Thyroid gland (tissue), 4 donors: ENCODE data around the gene EPDR1. TPM values are rescaled to one million over a fixed set of nuclear protein-coding genes. Genes with fewer than 3 reads are reported as not detected.

Experiments used
- DNase-seq, 2 donors: peaks; one replicate each; pipeline ENCODE4 v3.0.0-alpha.2; 2019
- H3K27ac ChIP-seq, 3 donors: fragments of 200-600 bp; sonication (generic); 1 replicate in 2 of 3; 2 replicates in 1 of 3; pipeline ENCODE4 v1.5.1; 2016 to 2019; ENCODE audit warnings: mild to moderate bottlenecking in 1 of 3, moderate library complexity in 1 of 3
- H3K27me3 ChIP-seq: fragments of 200-600 bp; sonication (generic); one replicate; pipeline ENCODE4 v1.5.1; 2019
- H3K36me3 ChIP-seq, 2 donors: fragments of 200-600 bp; sonication (generic); one replicate each; pipeline ENCODE4 v1.5.1; 2016 to 2019
- H3K4me1 ChIP-seq, 2 donors: fragments of 200-600 bp; sonication (generic); one replicate each; pipeline ENCODE4 v1.5.1; 2017 to 2019
- H3K4me3 ChIP-seq, 3 donors: fragments of 200-600 bp; sonication (generic); replicated peaks in 1 of 3; 1 replicate in 2 of 3; 2 replicates in 1 of 3; pipeline ENCODE4 v1.5.1; 2016; ENCODE audit warnings: mild to moderate bottlenecking in 1 of 3
- H3K9me3 ChIP-seq: fragments of 200-600 bp; sonication (generic); one replicate; pipeline ENCODE4 v1.5.1; 2017
- POLR2A ChIP-seq, 2 donors: fragments of 450-650 bp; IDR thresholded peaks; one replicate each; pipeline ENCODE4 v1.6.1; 2017; ENCODE audit warnings: antibody characterized with exemption in 2 of 2, mild to moderate bottlenecking in 2 of 2, moderate library complexity in 1 of 2
- WGBS, 2 donors: methylation state at CpG; one replicate each; pipeline ENCODE4 v1.1.5; 2017; 5-methylcytosine and 5-hydroxymethylcytosine counted together
- intact Hi-C: fragments of 100-400 bp; cut with DNase I; formaldehyde crosslinking; loops from one replicate; pipeline ENCODE4 v1.15.1; 2023
- total RNA-seq, 4 donors: library from RNA; depleted of rRNA; stranded (reverse); fragments of >200 nt; gene quantifications; one replicate each; pipeline ENCODE4 v1.2.3, GENCODE V29; 2016
- TF ChIP-seq, protein P1 (sequence below), 6 experiments: fragments of 200-600 bp in 3 of 6; fragments of 450-650 bp in 3 of 6; sonication (generic) in 3 of 6; IDR thresholded peaks; one replicate each; pipeline ENCODE4 v1.5.1; 2016 to 2019; ENCODE audit warnings: antibody characterized with exemption in 6 of 6, mild to moderate bottlenecking in 2 of 6, inconsistent platforms in 1 of 6, moderate library complexity in 1 of 6

EPDR1 gene
- total RNA-seq, 4 donors from 2014 or later, result 66.9 to 105 (median 77.3) TPM

DNA sequence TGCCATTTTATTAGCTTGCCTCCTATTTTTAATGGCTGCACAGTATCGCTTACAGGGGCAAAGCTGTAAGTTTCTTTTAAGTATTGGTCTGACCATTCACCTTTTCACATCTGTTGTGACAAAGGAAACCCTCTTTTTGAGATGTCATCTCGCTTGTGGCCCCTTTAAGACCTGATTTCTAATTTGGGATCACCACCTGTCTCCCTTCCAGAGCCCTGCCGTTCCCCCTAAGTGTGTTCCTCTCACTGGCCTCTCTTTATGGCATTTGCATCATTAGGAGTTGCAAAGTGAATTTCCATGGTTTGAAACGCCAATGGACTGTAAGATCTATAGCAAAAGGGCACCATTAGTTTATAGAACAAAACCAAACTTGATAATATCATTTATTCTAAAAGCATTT is 1.4 kb downstream of the EPDR1 start:
- Histone ChIP-seq H3K9me3 (no peaks in the 10 kb centered on the region), H3K4me3 (peak overlapping the region in 1 of 3 donors; percentile 64), H3K4me1 (peaks cover 26 to 28% of the 10 kb centered on the region in 2 donors), H3K27me3 (no peaks in the 10 kb centered on the region), H3K36me3 (no peaks in the 10 kb centered on the region), H3K27ac (peak overlapping the region in 1 of 3 donors; percentile 98)
- intact Hi-C loops, result no loop called here
- DNase-seq, result no peak
- WGBS, 2 donors, result 89 to 90% methylated on average over 4 of the region's 4 CpGs
- no peak for TF ChIP-seq POLR2A (IDR thresholded peaks at IDR 0.05)
- TF ChIP-seq, protein P1, sequence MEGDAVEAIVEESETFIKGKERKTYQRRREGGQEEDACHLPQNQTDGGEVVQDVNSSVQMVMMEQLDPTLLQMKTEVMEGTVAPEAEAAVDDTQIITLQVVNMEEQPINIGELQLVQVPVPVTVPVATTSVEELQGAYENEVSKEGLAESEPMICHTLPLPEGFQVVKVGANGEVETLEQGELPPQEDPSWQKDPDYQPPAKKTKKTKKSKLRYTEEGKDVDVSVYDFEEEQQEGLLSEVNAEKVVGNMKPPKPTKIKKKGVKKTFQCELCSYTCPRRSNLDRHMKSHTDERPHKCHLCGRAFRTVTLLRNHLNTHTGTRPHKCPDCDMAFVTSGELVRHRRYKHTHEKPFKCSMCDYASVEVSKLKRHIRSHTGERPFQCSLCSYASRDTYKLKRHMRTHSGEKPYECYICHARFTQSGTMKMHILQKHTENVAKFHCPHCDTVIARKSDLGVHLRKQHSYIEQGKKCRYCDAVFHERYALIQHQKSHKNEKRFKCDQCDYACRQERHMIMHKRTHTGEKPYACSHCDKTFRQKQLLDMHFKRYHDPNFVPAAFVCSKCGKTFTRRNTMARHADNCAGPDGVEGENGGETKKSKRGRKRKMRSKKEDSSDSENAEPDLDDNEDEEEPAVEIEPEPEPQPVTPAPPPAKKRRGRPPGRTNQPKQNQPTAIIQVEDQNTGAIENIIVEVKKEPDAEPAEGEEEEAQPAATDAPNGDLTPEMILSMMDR (IDR thresholded peaks at IDR 0.05), result no peak

DNA sequence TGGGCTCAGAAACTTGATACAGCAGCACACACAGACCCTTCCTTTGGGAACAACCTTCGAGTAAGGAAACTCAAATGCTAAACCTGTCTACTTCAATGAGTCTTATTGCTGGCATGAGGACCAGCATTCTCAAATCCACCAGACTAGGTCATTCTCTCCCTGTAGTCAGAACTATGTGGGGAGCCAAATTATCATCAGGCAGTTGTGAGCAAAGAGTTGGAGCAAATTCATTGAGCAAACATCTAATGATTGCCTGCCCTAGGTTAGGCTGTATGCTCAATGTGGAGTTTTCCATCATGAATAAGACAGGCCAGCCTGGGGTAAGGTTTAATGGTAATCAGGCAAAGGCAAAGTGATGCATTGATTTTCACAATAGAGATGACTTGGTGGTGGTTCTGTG is 3.6 kb downstream of the EPDR1 start:
- TF ChIP-seq POLR2A (IDR thresholded peaks at IDR 0.05), result no peak
- TF ChIP-seq, protein P1 (IDR thresholded peaks at IDR 0.05), result no peak
- WGBS, 2 donors, result 83 to 85% methylated on average over 1 of the region's 1 CpG

DNA sequence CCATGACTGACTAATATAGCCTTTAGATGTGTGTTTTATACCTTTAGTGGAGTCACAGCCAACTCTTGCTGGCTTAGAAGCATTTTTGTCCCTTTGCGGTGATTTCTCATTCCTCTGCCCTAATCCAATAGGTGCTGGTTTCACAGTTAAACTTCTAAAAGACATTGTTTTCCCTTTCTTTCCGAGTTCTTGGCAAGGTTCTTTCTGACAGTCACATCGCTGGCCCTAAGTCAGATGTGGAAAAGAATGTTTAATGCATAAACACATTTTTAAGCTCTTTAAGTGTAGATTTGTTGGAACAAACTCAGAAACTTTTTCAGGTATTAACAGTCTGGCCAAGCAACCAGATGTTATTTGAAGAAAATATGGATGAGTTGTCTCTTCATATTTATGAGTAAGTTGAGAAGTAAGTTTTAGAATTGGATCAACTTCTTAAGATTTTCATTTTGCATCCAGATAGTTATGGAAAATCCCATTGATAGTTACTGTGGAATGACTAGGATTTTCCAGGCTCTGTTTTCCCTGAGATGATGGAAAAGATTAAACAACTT is 4.1 kb downstream of the EPDR1 start:
- H3K9me3 ChIP-seq, result no peaks in the 10 kb centered on the region
- H3K36me3 ChIP-seq, result no peaks in the 10 kb centered on the region
- WGBS, 2 donors, result 65 to 82% methylated on average over 3 of the region's 3 CpGs
- peaks cover 47 to 50% of the 10 kb centered on the region in 2 donors for H3K4me1 ChIP-seq
- H3K27ac ChIP-seq, result peak overlapping the region in 2 of 3 donors; percentile 8 to 41
- H3K27me3 ChIP-seq, result no peaks in the 10 kb centered on the region
- TF ChIP-seq POLR2A (IDR thresholded peaks at IDR 0.05), result no peak
- intact Hi-C loops, result no loop called here
- no peak overlapping the region for H3K4me3 ChIP-seq
- DNase-seq, result no peak

More for the DNA sequence above, 3.6 kb downstream of the EPDR1 start:
- Histone ChIP-seq H3K9me3 (no peaks in the 10 kb centered on the region), H3K4me1 (peaks cover 42 to 45% of the 10 kb centered on the region in 2 donors), H3K4me3 (no peak overlapping the region), H3K27ac (peak overlapping the region in 2 of 3 donors; percentile 8 to 41), H3K36me3 (no peaks in the 10 kb centered on the region), H3K27me3 (no peaks in the 10 kb centered on the region)
- intact Hi-C loops, result no loop called here
- no peak for DNase-seq

DNA sequence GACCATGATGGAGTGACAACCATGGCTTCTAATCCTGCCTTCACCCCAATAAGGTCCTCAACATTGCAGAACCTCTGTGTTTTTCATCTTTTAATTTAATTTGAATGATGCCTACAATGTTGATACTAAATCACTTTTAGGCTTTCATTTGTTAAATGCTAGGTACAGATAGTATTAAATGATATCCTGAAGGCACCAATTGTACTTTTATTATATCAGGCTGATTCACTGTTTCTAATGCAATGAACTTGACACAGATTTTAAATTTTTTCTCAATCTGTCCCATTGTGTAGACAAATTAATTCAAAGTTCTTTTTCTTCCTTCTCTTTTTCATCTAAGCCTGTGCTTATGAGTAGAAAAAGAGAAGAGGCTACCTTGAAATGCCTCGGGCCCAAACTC is 5.2 kb downstream of the EPDR1 start:
- Histone ChIP-seq H3K4me1 (peaks cover 53 to 55% of the 10 kb centered on the region in 2 donors), H3K27ac (no peak overlapping the region), H3K4me3 (no peak overlapping the region), H3K36me3 (no peaks in the 10 kb centered on the region), H3K27me3 (no peaks in the 10 kb centered on the region), H3K9me3 (no peaks in the 10 kb centered on the region)
- TF ChIP-seq, protein P1 (IDR thresholded peaks at IDR 0.05), result no peak
- no peak for TF ChIP-seq POLR2A (IDR thresholded peaks at IDR 0.05)
- WGBS, 2 donors, result 97 to 98% methylated on average over 1 of the region's 1 CpG
- intact Hi-C loops, result no loop called here
- no peak for DNase-seq

DNA sequence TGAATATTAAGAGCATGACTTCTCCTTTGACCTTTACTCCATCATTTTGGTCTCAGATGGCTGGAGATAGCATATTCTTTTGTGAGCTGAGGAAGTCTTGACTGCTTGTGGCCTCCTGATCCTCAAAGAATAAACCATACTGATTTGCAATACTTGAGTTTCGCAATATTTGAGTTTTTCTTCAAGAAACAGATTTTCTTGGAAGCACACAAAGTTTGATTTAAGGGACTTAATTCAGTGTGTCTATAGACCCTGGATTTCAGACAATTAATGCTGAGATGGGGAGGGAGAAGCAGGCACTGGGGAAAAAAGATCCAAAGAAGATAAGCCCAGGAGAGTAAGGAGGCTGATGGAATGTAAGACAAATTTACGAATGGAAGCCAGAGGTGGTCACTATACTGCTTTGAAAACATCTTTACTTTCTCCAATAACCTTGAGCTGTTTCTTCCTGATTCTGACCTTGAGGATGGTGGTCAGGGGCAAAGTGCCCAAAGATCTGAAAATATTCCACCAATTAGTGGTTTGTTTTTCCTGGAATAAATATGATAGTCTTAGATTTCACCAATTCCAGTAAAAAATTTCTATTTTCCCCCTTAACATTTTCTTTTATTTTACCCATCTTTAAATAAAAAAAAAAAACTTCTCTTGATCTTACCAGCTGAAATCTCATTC is 7.5 kb downstream of the EPDR1 start:
- WGBS, 2 donors, result 83 to 94% methylated on average over 2 of the region's 2 CpGs
- intact Hi-C loops, result no loop called here

More for the DNA sequence above, 7.5 kb downstream of the EPDR1 start:
- TF ChIP-seq, protein P1 (IDR thresholded peaks at IDR 0.05), result no peak
- no peak for TF ChIP-seq POLR2A (IDR thresholded peaks at IDR 0.05)
- peaks cover 56 to 72% of the 10 kb centered on the region in 2 donors for H3K4me1 ChIP-seq
- H3K4me3 ChIP-seq, result no peak overlapping the region
- no peaks in the 10 kb centered on the region for H3K27me3 ChIP-seq
- H3K27ac ChIP-seq, result peak overlapping the region in 1 of 3 donors; percentile 99
- no peaks in the 10 kb centered on the region for H3K36me3 ChIP-seq
- DNase-seq, result no peak
- no peaks in the 10 kb centered on the region for H3K9me3 ChIP-seq
